ENCODE results near the gene DMWD. TPM values are rescaled to one million over a fixed set of nuclear protein-coding genes. Genes with fewer than 3 reads are reported as not detected.
A peak's percentile ranks its signal among the peaks of the same experiment; 100 is the strongest.

The DMWD gene
- total RNA-seq, 2 experiments from 2014 or later: 28.6 to 31.5 TPM

DNA sequence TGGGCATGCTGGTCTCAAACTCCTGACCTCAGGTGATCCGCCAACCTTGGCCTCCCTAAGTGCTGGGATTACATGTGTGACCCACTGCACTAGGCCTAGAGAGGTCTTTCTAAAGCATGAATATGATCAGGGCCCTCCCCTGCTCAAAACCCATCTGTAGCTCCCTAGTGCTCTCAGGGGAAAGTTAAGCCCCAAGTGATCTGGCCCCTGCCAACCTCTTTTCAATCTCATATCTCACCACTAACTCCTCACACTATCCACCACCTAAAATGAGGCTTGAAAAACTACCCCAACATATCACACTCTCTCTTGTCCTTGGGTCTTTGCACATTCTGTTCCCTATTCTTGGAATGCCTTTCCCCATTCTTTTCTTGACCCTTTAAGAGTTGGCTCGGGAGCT is 2.0 kb upstream of the DMWD start:
- H3K9me3 ChIP-seq (ENCODE audit: control insufficient read depth in 1 of 2, insufficient read depth in 1 of 2, low read length in 2 of 2): no peaks in the 10 kb centered on the region
- Mint-ChIP-seq H3K4me1 (ENCODE audit: low read depth) (peaks cover 45% of the 10 kb centered on the region), H3K9me3 (no peaks in the 10 kb centered on the region), H3K4me3 (peak overlapping the region; percentile 16), H3K27me3 (peaks cover 30% of the 10 kb centered on the region), H3K27ac (no peak overlapping the region), H3K36me3 (ENCODE audit: low read depth) (peaks cover 19% of the 10 kb centered on the region)
- no peak overlapping the region for H3K4me3 ChIP-seq (ENCODE audit: low read length)
- TF ChIP-seq, protein P1, sequence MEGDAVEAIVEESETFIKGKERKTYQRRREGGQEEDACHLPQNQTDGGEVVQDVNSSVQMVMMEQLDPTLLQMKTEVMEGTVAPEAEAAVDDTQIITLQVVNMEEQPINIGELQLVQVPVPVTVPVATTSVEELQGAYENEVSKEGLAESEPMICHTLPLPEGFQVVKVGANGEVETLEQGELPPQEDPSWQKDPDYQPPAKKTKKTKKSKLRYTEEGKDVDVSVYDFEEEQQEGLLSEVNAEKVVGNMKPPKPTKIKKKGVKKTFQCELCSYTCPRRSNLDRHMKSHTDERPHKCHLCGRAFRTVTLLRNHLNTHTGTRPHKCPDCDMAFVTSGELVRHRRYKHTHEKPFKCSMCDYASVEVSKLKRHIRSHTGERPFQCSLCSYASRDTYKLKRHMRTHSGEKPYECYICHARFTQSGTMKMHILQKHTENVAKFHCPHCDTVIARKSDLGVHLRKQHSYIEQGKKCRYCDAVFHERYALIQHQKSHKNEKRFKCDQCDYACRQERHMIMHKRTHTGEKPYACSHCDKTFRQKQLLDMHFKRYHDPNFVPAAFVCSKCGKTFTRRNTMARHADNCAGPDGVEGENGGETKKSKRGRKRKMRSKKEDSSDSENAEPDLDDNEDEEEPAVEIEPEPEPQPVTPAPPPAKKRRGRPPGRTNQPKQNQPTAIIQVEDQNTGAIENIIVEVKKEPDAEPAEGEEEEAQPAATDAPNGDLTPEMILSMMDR (IDR thresholded peaks at IDR 0.05): no peak
- peaks cover 37% of the 10 kb centered on the region for H3K4me1 ChIP-seq (ENCODE audit: insufficient read depth, low read length)
- no peak for ATAC-seq (ENCODE audit: poor library complexity)
- ChIA-PET POLR2A (interaction anchor here (1.5 kb wide), 1 partner anchor 25 kb away, joined by 5 read pairs; the partner anchor contains the start of gene SIX5), CTCF (interaction anchor here (1.2 to 7.0 kb wide), 2 partner anchors 22 to 23 kb away, joined by 3 to 172 read pairs; partner anchors contain the start of gene SIX5)
- H3K27ac ChIP-seq (ENCODE audit: low read depth in 1 of 2, low read length in 2 of 2): no peak overlapping the region
- DNase-seq: no peak
- peaks cover 23 to 29% of the 10 kb centered on the region in 2 experiments for H3K27me3 ChIP-seq (ENCODE audit: control insufficient read depth in 1 of 2, insufficient read depth in 2 of 2, low read length in 2 of 2)
- peaks cover 4% of the 10 kb centered on the region for H3K36me3 ChIP-seq (ENCODE audit: insufficient read depth, low read length)
- intact Hi-C loops (cut with DNase I, micrococcal nuclease): loop anchor here in 1 of 2 experiments (10.0 kb wide), 1 partner anchor 200 kb away; the partner anchor contains the start of gene CCDC61

DNA sequence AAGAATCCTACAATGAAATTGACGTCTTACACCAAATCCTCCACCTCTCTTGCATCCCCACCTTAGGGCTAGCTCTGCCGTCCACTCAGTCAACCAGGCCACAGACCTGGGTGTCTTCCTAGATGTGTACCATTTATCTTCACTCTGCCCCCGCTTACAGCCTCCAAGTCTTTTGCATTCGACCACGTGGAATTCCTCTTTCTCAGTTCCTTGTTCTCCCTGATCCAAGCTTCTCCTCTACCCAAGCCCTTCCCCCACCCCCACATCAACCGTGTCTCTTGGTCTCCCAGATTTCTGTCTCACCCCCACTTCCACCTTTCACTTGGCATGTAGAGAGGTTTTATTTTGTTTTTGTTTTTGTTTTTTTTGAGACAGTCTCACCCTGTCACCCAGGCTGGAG is 1.2 kb upstream of the DMWD start:
- Histone ChIP-seq H3K4me1 (ENCODE audit: insufficient read depth, low read length) (peaks cover 32% of the 10 kb centered on the region), H3K27me3 (ENCODE audit: control insufficient read depth in 1 of 2, insufficient read depth in 2 of 2, low read length in 2 of 2) (peaks cover 22 to 23% of the 10 kb centered on the region in 2 experiments), H3K27ac (ENCODE audit: low read depth in 1 of 2, low read length in 2 of 2) (no peak overlapping the region), H3K4me3 (ENCODE audit: low read length) (no peak overlapping the region), H3K36me3 (ENCODE audit: insufficient read depth, low read length) (peaks cover 11% of the 10 kb centered on the region), H3K9me3 (ENCODE audit: control insufficient read depth in 1 of 2, insufficient read depth in 1 of 2, low read length in 2 of 2) (no peaks in the 10 kb centered on the region)
- H3K36me3 Mint-ChIP-seq (ENCODE audit: low read depth): peaks cover 27% of the 10 kb centered on the region
- H3K4me3 Mint-ChIP-seq: peak overlapping the region; percentile 39
- H3K9me3 Mint-ChIP-seq: no peaks in the 10 kb centered on the region
- POLR2A ChIA-PET: interaction anchor here (1.4 to 5.5 kb wide), 2 partner anchors 21 to 24 kb away, joined by 13 to 50 read pairs; partner anchors contain the start of gene SIX5
- peak overlapping the region; percentile 81 for H3K27ac Mint-ChIP-seq
- DNase-seq (no peak), ATAC-seq (ENCODE audit: poor library complexity) (no peak)
- TF ChIP-seq, protein P1 (IDR thresholded peaks at IDR 0.05): no peak
- CTCF ChIA-PET: interaction anchor here (1.8 kb wide), 1 partner anchor 24 kb away, joined by 17 read pairs; no protein-coding TSS in a partner anchor
- peaks cover 44% of the 10 kb centered on the region for H3K4me1 Mint-ChIP-seq (ENCODE audit: low read depth)
- peaks cover 29% of the 10 kb centered on the region for H3K27me3 Mint-ChIP-seq
- intact Hi-C loops (cut with DNase I, micrococcal nuclease): loop anchor here (2.0 to 10.0 kb wide), 2 partner anchors 69 to 201 kb away; partner anchors contain the start of genes CCDC61 (in 1 of the 2) and SYMPK (in 1 of the 2)

DNA sequence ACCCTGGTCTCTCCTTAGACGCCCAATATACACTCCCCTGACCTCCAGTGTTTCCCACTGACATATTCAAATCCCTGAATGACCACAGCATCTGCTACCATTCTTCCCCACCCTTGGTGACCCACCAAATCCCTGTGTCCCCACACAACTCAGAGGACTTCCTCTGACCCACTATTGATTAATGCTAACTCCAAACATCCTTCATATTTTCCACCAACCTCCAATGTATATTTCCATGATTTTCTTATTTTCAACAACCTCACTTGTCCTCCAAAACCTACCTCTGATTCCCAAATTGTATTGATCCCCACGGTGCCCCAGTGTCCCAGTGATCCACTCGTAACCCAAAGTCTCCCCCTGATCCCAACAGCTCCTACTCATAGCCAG is 526 bp upstream of the DMWD start:
- ChIA-PET CTCF (interaction anchor here (0.9 to 2.3 kb wide), 4 partner anchors 14 to 24 kb away, joined by 4 to 17 read pairs (median 7); no protein-coding TSS in a partner anchor), POLR2A (interaction anchor here (0.6 to 5.5 kb wide), 7 partner anchors 11 to 159 kb away, joined by 3 to 50 read pairs (median 6); partner anchors contain the start of genes DMPK, FBXO46, RSPH6A and SIX5)
- peak overlapping the region; percentile 92 for H3K4me3 Mint-ChIP-seq
- H3K4me3 ChIP-seq (ENCODE audit: low read length): peak overlapping the region; percentile 44
- H3K36me3 Mint-ChIP-seq (ENCODE audit: low read depth): peaks cover 34% of the 10 kb centered on the region
- H3K9me3 Mint-ChIP-seq: no peaks in the 10 kb centered on the region
- H3K27ac Mint-ChIP-seq: peak overlapping the region; percentile 81
- intact Hi-C loops (cut with DNase I, micrococcal nuclease): loop anchor here (2.0 to 10.0 kb wide), 2 partner anchors 70 to 202 kb away; partner anchors contain the start of genes CCDC61 (in 1 of the 2) and SYMPK (in 1 of the 2)
- H3K27me3 Mint-ChIP-seq: peaks cover 33% of the 10 kb centered on the region
- TF ChIP-seq, protein P1 (IDR thresholded peaks at IDR 0.05): no peak
- H3K4me1 Mint-ChIP-seq (ENCODE audit: low read depth): peaks cover 49% of the 10 kb centered on the region
- peaks cover 18% of the 10 kb centered on the region for H3K36me3 ChIP-seq (ENCODE audit: insufficient read depth, low read length)
- no peak overlapping the region for H3K27ac ChIP-seq (ENCODE audit: low read depth in 1 of 2, low read length in 2 of 2)
- peaks cover 21 to 23% of the 10 kb centered on the region in 2 experiments for H3K27me3 ChIP-seq (ENCODE audit: control insufficient read depth in 1 of 2, insufficient read depth in 2 of 2, low read length in 2 of 2)
- no peak for ATAC-seq (ENCODE audit: poor library complexity)
- H3K9me3 ChIP-seq (ENCODE audit: control insufficient read depth in 1 of 2, insufficient read depth in 1 of 2, low read length in 2 of 2): no peaks in the 10 kb centered on the region
- H3K4me1 ChIP-seq (ENCODE audit: insufficient read depth, low read length): peaks cover 30% of the 10 kb centered on the region
- DNase-seq: no peak
